ENCODE results near the gene ANHX. TPM values are rescaled to one million over a fixed set of nuclear protein-coding genes. Genes with fewer than 3 reads are reported as not detected.

Gene ANHX
- total RNA-seq, 1 experiment from 2014 or later = not detected

DNA sequence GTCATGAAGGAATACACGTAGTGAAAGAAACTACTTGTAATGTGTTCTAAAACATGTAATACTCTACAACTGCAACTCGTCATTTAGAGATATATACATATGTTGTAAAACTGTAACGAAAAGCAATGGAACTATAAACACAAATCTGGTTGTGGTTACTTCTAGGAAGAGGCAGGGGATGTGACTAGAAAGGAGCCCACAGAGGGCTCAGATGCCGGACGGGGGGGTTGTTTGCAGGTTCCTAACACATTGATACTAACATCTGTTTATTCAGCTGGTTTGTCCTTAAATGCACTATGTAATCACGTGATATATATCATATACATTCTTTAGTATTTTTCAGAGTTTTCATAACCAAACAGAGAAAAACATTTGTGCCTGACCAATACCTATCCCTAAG lies 16.1 kb upstream of the ANHX start:
- POLR2A ChIA-PET (ENCODE audit: low non-redundant PET) = no interaction called here
- H3K9me3 ChIP-seq (ENCODE audit: low read depth, low read length, poor library complexity, severe bottlenecking) = peaks cover 8% of the 10 kb centered on the region
- DNase-seq (ENCODE audit: low spot score) = no peak
- H3K27ac ChIP-seq (ENCODE audit: low read depth, low read length, poor library complexity, severe bottlenecking) = no peak overlapping the region
- CTCF ChIA-PET = no interaction called here
- no peak overlapping the region for H3K4me3 ChIP-seq (ENCODE audit: low read depth, low read length, poor library complexity, severe bottlenecking)
- H3K27me3 ChIP-seq (replicated peaks; ENCODE audit: insufficient read depth, low read depth, low read length, poor library complexity) = no peaks in the 10 kb centered on the region
- no peaks in the 10 kb centered on the region for H3K36me3 ChIP-seq (ENCODE audit: insufficient read depth, low read length, poor library complexity, severe bottlenecking)
- intact Hi-C loops (cut with micrococcal nuclease; ENCODE audit: unreplicated experiment) = no loop called here
- no peak for TF ChIP-seq EZH2 (IDR thresholded peaks at IDR 0.05; ENCODE audit: borderline replicate concordance, low read depth, low read length, poor library complexity, severe bottlenecking)
- TF ChIP-seq, protein P1, sequence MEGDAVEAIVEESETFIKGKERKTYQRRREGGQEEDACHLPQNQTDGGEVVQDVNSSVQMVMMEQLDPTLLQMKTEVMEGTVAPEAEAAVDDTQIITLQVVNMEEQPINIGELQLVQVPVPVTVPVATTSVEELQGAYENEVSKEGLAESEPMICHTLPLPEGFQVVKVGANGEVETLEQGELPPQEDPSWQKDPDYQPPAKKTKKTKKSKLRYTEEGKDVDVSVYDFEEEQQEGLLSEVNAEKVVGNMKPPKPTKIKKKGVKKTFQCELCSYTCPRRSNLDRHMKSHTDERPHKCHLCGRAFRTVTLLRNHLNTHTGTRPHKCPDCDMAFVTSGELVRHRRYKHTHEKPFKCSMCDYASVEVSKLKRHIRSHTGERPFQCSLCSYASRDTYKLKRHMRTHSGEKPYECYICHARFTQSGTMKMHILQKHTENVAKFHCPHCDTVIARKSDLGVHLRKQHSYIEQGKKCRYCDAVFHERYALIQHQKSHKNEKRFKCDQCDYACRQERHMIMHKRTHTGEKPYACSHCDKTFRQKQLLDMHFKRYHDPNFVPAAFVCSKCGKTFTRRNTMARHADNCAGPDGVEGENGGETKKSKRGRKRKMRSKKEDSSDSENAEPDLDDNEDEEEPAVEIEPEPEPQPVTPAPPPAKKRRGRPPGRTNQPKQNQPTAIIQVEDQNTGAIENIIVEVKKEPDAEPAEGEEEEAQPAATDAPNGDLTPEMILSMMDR (conservative IDR thresholded peaks at IDR 0.05; ENCODE audit: low read depth, low read length) = no peak
- H3K4me1 ChIP-seq (ENCODE audit: insufficient read depth, low read length, poor library complexity, severe bottlenecking) = no peaks in the 10 kb centered on the region
- BruUV-seq (replicated peaks) = no TSS peak

DNA sequence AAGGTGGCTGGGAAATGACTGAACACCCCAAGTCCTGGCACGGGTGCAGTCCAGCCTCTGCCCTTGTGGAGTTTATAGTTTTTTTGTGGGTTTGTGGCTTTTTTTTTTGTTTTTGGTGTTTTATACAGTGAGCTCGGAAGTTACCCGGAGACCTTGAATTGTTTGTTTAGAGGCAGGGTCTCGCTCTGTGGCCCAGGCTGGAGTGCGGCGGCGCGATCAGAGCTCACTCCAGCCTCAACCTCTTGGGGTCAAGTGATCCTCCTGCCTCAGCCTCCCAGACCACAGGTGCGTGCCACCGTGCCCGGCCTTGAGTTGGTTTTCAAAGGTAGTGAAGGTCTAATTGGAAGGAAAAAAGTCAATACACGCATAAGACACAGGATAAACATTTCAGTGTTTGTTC lies 879 bp upstream of the ANHX start:
- Histone ChIP-seq H3K9me3 (ENCODE audit: low read depth, low read length, poor library complexity, severe bottlenecking) (peaks cover 4% of the 10 kb centered on the region), H3K4me3 (ENCODE audit: low read depth, low read length, poor library complexity, severe bottlenecking) (no peak overlapping the region), H3K27me3 (replicated peaks; ENCODE audit: insufficient read depth, low read depth, low read length, poor library complexity) (no peaks in the 10 kb centered on the region), H3K36me3 (ENCODE audit: insufficient read depth, low read length, poor library complexity, severe bottlenecking) (no peaks in the 10 kb centered on the region), H3K27ac (ENCODE audit: low read depth, low read length, poor library complexity, severe bottlenecking) (no peak overlapping the region), H3K4me1 (ENCODE audit: insufficient read depth, low read length, poor library complexity, severe bottlenecking) (no peaks in the 10 kb centered on the region)
- ChIA-PET POLR2A (ENCODE audit: low non-redundant PET) (no interaction called here), CTCF (no interaction called here)
- DNase-seq (ENCODE audit: low spot score) = no peak
- BruUV-seq (replicated peaks) = no TSS peak
- intact Hi-C loops (cut with micrococcal nuclease; ENCODE audit: unreplicated experiment) = no loop called here
- no peak for TF ChIP-seq EZH2 (IDR thresholded peaks at IDR 0.05; ENCODE audit: borderline replicate concordance, low read depth, low read length, poor library complexity, severe bottlenecking)

DNA sequence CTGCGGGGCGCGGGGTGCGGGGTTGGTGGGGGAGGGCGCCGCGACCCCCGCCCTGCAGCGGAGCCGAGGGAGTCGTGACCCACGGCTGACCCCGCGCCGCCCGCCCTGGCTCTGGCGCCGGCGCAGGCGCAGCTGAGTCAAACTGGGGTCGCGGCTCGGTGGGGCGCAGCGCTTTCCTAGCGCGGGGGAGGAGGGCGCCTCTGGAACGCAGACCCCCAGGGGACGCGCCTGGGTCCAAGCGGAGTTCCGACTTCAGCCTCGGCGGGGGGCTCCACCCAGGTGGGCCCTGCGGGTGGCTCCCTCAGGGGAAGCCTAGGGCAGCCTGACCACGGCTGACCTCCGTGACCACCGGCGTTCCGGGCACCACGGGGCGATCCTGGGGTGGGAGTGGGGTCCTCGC lies 467 bp upstream of the ANHX start:
- intact Hi-C loops (cut with micrococcal nuclease; ENCODE audit: unreplicated experiment) = no loop called here

DNA sequence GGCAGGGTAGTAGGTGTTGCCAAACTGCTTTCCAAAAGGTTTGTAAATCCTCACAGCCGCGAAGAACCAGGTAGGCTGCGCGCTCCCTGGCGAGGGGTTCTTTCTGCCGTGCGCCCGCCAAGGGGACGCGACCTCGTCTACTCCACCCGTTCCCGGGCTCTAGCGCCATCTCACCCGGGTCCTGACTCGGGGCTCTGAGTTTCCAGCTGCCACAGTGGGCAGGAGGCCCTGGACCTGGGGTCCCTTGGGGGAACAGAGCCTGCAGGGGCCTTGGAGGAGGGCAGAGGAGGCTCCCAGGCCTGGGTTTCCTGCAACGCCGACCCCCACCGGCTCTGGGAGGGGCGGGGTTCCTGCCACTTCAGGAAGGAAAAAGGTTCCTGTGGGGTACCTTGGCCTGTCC lies 706 bp downstream of the ANHX start:
- intact Hi-C loops (cut with micrococcal nuclease; ENCODE audit: unreplicated experiment) = no loop called here
- no peaks in the 10 kb centered on the region for H3K27me3 ChIP-seq (replicated peaks; ENCODE audit: insufficient read depth, low read depth, low read length, poor library complexity)
- no peak overlapping the region for H3K4me3 ChIP-seq (ENCODE audit: low read depth, low read length, poor library complexity, severe bottlenecking)
- no TSS peak for BruUV-seq (replicated peaks)
- POLR2A ChIA-PET (ENCODE audit: low non-redundant PET) = no interaction called here
- no peaks in the 10 kb centered on the region for H3K4me1 ChIP-seq (ENCODE audit: insufficient read depth, low read length, poor library complexity, severe bottlenecking)
- H3K36me3 ChIP-seq (ENCODE audit: insufficient read depth, low read length, poor library complexity, severe bottlenecking) = no peaks in the 10 kb centered on the region
- TF ChIP-seq, protein P1 (conservative IDR thresholded peaks at IDR 0.05; ENCODE audit: low read depth, low read length) = no peak
- no peak for TF ChIP-seq EZH2 (IDR thresholded peaks at IDR 0.05; ENCODE audit: borderline replicate concordance, low read depth, low read length, poor library complexity, severe bottlenecking)
- CTCF ChIA-PET = no interaction called here
- no peak overlapping the region for H3K27ac ChIP-seq (ENCODE audit: low read depth, low read length, poor library complexity, severe bottlenecking)
- peaks cover 2% of the 10 kb centered on the region for H3K9me3 ChIP-seq (ENCODE audit: low read depth, low read length, poor library complexity, severe bottlenecking)
- DNase-seq (ENCODE audit: low spot score) = no peak

More for the DNA sequence above, 467 bp upstream of the ANHX start:
- CTCF ChIA-PET = no interaction called here
- no peak overlapping the region for H3K27ac ChIP-seq (ENCODE audit: low read depth, low read length, poor library complexity, severe bottlenecking)
- TF ChIP-seq, protein P1 (conservative IDR thresholded peaks at IDR 0.05; ENCODE audit: low read depth, low read length) = no peak
- no peak for TF ChIP-seq EZH2 (IDR thresholded peaks at IDR 0.05; ENCODE audit: borderline replicate concordance, low read depth, low read length, poor library complexity, severe bottlenecking)
- DNase-seq (ENCODE audit: low spot score) = no peak
- no peaks in the 10 kb centered on the region for H3K4me1 ChIP-seq (ENCODE audit: insufficient read depth, low read length, poor library complexity, severe bottlenecking)
- no peak overlapping the region for H3K4me3 ChIP-seq (ENCODE audit: low read depth, low read length, poor library complexity, severe bottlenecking)
- POLR2A ChIA-PET (ENCODE audit: low non-redundant PET) = no interaction called here
- H3K27me3 ChIP-seq (replicated peaks; ENCODE audit: insufficient read depth, low read depth, low read length, poor library complexity) = no peaks in the 10 kb centered on the region
- H3K9me3 ChIP-seq (ENCODE audit: low read depth, low read length, poor library complexity, severe bottlenecking) = peaks cover 4% of the 10 kb centered on the region
- no TSS peak for BruUV-seq (replicated peaks)
- no peaks in the 10 kb centered on the region for H3K36me3 ChIP-seq (ENCODE audit: insufficient read depth, low read length, poor library complexity, severe bottlenecking)
